Hepatocyte (in vitro differentiated cells): ENCODE measurements around the gene RIC8A.
"Not testable (repeated sequence)": the region's sequence is repeated elsewhere in the genome, so short reads cannot be mapped to it uniquely, and the experiment has no call there.

Experiments
- EZH2phosphoT487 ChIP-seq: fragments of 200-600 bp; sonication (generic); IDR thresholded peaks from one replicate; pipeline ENCODE4 v1.6.1; 2018; ENCODE audit warnings: antibody characterized with exemption, mild to moderate bottlenecking, low read depth, moderate library complexity; ENCODE audit not compliant: unreplicated experiment, severe bottlenecking
- TF ChIP-seq, protein P1 (sequence below): fragments of 200-600 bp; sonication (generic); IDR thresholded peaks from 2 replicates; pipeline ENCODE4 v1.5.1; 2016; ENCODE audit warnings: antibody characterized with exemption, mild to moderate bottlenecking; ENCODE audit not compliant: poor library complexity

DNA sequence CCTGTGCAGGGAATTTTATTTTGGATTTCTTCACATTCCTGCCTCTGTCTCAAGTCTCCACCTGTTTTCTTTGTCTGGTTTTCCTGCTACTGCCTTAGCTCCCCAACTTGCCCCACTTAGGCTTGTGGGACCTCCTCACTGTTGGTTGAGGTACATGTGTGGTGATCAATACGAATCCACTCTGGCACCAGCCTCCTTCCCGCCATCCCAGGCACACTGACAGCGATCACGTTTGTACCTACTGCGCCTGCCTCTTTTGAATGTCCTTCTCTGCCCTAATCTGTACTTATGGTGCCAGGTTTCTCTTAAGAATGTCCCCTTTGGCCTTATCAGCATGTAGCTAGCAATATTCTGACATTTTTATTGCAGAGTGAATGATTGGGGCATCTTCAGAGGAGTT, 17.0 kb upstream of the RIC8A start:
- not testable (repeated sequence) for TF ChIP-seq EZH2phosphoT487
- TF ChIP-seq, protein P1, sequence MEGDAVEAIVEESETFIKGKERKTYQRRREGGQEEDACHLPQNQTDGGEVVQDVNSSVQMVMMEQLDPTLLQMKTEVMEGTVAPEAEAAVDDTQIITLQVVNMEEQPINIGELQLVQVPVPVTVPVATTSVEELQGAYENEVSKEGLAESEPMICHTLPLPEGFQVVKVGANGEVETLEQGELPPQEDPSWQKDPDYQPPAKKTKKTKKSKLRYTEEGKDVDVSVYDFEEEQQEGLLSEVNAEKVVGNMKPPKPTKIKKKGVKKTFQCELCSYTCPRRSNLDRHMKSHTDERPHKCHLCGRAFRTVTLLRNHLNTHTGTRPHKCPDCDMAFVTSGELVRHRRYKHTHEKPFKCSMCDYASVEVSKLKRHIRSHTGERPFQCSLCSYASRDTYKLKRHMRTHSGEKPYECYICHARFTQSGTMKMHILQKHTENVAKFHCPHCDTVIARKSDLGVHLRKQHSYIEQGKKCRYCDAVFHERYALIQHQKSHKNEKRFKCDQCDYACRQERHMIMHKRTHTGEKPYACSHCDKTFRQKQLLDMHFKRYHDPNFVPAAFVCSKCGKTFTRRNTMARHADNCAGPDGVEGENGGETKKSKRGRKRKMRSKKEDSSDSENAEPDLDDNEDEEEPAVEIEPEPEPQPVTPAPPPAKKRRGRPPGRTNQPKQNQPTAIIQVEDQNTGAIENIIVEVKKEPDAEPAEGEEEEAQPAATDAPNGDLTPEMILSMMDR: not testable (repeated sequence)
